Esophagus (tissue), 2 donors: ENCODE data around the gene APLP2. TPM values are rescaled to one million over a fixed set of nuclear protein-coding genes. Genes with fewer than 3 reads are reported as not detected.
"Not testable (repeated sequence)": the region's sequence is repeated elsewhere in the genome, so short reads cannot be mapped to it uniquely, and the experiment has no call there.

Experiments used
- H3K27ac ChIP-seq, 2 donors: one replicate each; pipeline ENCODE4 v1.5.1; 2013; ENCODE audit warnings: low read depth in 2 of 2, mild to moderate bottlenecking in 2 of 2, inconsistent platforms in 1 of 2, low read length in 1 of 2, moderate library complexity in 1 of 2
- H3K27me3 ChIP-seq, 2 donors: one replicate each; pipeline ENCODE4 v1.6.1; 2013; ENCODE audit warnings: low read length in 2 of 2, control low read depth in 1 of 2, mild to moderate bottlenecking in 1 of 2; ENCODE audit not compliant: insufficient read depth in 2 of 2, control insufficient read depth in 1 of 2
- H3K36me3 ChIP-seq, 2 donors: one replicate each; pipeline ENCODE4 v1.6.1; 2013; ENCODE audit warnings: low read length in 1 of 2; ENCODE audit not compliant: control insufficient read depth in 2 of 2, insufficient read depth in 2 of 2
- H3K4me1 ChIP-seq, 2 donors: one replicate each; pipeline ENCODE4 v1.6.1; 2013; ENCODE audit warnings: low read length in 1 of 2; ENCODE audit not compliant: control insufficient read depth in 2 of 2, insufficient read depth in 2 of 2
- H3K4me3 ChIP-seq, 2 donors: one replicate each; pipeline ENCODE4 v1.5.1; 2013; ENCODE audit warnings: low read length in 2 of 2, mild to moderate bottlenecking in 2 of 2, low read depth in 1 of 2, moderate library complexity in 1 of 2
- H3K9me3 ChIP-seq, 2 donors: one replicate each; pipeline ENCODE4 v1.6.1; 2013; ENCODE audit warnings: mild to moderate bottlenecking in 2 of 2, low read depth in 1 of 2, low read length in 1 of 2, moderate library complexity in 1 of 2; ENCODE audit not compliant: control insufficient read depth in 2 of 2, insufficient read depth in 1 of 2
- WGBS, 2 donors: extraction: QIAGEN DNeasy Blood & Tissue Kit; methylation state at CpG; one replicate each; pipeline ENCODE4 v1.1.7; 2013; 5-methylcytosine and 5-hydroxymethylcytosine counted together
- polyA plus RNA-seq, 2 donors: library from polyadenylated mRNA; stranded (reverse); fragments of 200-250 nt; gene quantifications; one replicate each; pipeline ENCODE4 v1.2.3, GENCODE V29; 2013
- donor health status: healthy with polysubstance abuse.
- donor health status: Bipolar disorder and iron deficiency.

The APLP2 gene
- polyA plus RNA-seq, 2 donors: 48.9 to 80.5 TPM

- not testable (repeated sequence) for H3K4me1 ChIP-seq, H3K4me3 ChIP-seq, H3K27me3 ChIP-seq, H3K27ac ChIP-seq, H3K9me3 ChIP-seq
- 91 to 95% methylated on average over 4 of the region's 4 CpGs for WGBS, 2 donors
- H3K36me3 ChIP-seq: peaks cover 5 to 12% of the 10 kb centered on the region in 2 donors
Observed at GRCh38 chr11:130108671-130109070, 39.0 kb downstream of the APLP2 start.

GRCh38 chr11:130109386-130109785 is 39.7 kb downstream of the APLP2 start:
- Histone ChIP-seq H3K27ac (no peak overlapping the region), H3K9me3 (no peaks in the 10 kb centered on the region), H3K27me3 (no peaks in the 10 kb centered on the region), H3K36me3 (peaks cover 5 to 12% of the 10 kb centered on the region in 2 donors), H3K4me3 (no peak overlapping the region), H3K4me1 (no peaks in the 10 kb centered on the region)
- WGBS, 2 donors: 91 to 93% methylated on average over 2 of the region's 2 CpGs

GRCh38 chr11:130110339-130111108 is 40.8 kb downstream of the APLP2 start:
- WGBS, 2 donors: 91 to 95% methylated on average over 7 of the region's 7 CpGs
- no peaks in the 10 kb centered on the region for H3K4me1 ChIP-seq
- no peak overlapping the region for H3K27ac ChIP-seq
- no peak overlapping the region for H3K4me3 ChIP-seq
- no peaks in the 10 kb centered on the region for H3K9me3 ChIP-seq
- H3K36me3 ChIP-seq: peaks cover 5 to 12% of the 10 kb centered on the region in 2 donors
- no peaks in the 10 kb centered on the region for H3K27me3 ChIP-seq

GRCh38 chr11:130112071-130112830 is 42.6 kb downstream of the APLP2 start:
- Histone ChIP-seq H3K36me3 (peaks cover 5 to 12% of the 10 kb centered on the region in 2 donors), H3K9me3 (no peaks in the 10 kb centered on the region), H3K4me3 (no peak overlapping the region), H3K27me3 (no peaks in the 10 kb centered on the region), H3K27ac (no peak overlapping the region), H3K4me1 (no peaks in the 10 kb centered on the region)
- WGBS, 2 donors: 92 to 95% methylated on average over 10 of the region's 10 CpGs

DNA sequence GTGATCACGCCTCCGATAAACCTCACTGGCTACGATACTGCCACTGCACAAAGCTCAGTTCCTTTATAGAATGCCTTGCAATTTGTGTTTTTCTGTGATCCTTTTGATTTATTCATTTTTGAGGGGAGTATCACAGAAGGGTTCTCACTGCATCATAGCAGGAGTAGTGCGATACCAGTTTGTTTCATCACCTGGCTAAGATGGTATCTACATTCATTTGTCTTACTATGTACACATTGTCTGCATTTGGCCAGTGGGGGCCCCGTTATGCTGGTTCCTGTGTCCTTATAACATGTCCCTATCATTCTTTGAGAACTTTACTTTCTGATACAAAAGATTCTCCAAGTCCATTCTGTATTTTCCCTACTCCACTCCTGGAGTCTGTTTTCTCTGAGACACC is 44.6 kb downstream of the APLP2 start:
- Histone ChIP-seq H3K36me3 (peaks cover 5 to 12% of the 10 kb centered on the region in 2 donors), H3K4me3 (no peak overlapping the region), H3K9me3 (no peaks in the 10 kb centered on the region), H3K27me3 (no peaks in the 10 kb centered on the region), H3K4me1 (peaks cover 0 to 3% of the 10 kb centered on the region in 2 donors), H3K27ac (no peak overlapping the region)
- 85 to 92% methylated on average over 5 of the region's 5 CpGs for WGBS, 2 donors

DNA sequence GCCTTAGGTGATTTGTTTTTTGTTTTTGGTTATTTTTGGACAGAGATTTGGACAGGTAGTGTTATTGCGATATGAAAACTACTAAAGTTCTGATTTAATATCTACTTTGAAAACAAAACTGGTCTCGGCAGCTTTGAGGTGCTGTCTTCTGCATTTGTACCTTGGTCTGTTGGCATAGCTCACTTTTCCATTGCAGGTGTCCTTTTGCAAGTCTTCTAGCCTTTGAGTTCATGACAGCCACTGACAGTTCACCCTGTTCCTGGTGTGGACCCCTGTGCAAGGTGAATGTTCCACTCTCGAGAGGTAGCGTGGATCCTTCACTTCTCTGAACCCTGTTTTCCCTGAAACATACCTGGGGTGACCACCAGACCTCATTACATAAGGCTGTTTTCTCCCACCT is 45.0 kb downstream of the APLP2 start:
- 81 to 92% methylated on average over 4 of the region's 4 CpGs for WGBS, 2 donors
- no peak overlapping the region for H3K27ac ChIP-seq
- H3K36me3 ChIP-seq: peaks cover 5 to 12% of the 10 kb centered on the region in 2 donors
- H3K4me3 ChIP-seq: no peak overlapping the region
- no peaks in the 10 kb centered on the region for H3K27me3 ChIP-seq
- no peaks in the 10 kb centered on the region for H3K9me3 ChIP-seq
- H3K4me1 ChIP-seq: peaks cover 0 to 3% of the 10 kb centered on the region in 2 donors

DNA sequence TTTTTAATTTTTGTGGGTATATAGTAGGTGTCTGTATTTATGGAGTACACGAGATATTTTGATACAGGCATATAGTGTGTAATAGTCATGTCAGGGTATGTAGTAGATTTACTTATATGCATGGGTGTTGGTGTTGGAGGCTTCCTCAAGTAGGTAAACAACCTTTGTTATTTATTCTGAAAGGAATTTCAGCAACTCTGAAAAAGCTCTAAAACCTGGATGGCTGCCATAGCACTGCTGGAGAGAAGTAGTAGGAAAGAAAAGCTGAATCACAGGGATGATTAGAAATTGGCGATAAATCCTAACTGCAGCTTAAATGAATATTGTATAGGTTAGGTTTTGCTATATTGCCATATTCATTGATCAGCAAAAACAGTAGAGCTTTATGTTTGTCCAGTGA is 45.5 kb downstream of the APLP2 start:
- Histone ChIP-seq H3K9me3 (no peaks in the 10 kb centered on the region), H3K27ac (no peak overlapping the region), H3K36me3 (peaks cover 5 to 12% of the 10 kb centered on the region in 2 donors), H3K4me3 (no peak overlapping the region), H3K4me1 (peaks cover 0 to 3% of the 10 kb centered on the region in 2 donors), H3K27me3 (no peaks in the 10 kb centered on the region)
- 56 to 58% methylated on average over 2 of the region's 2 CpGs for WGBS, 2 donors

GRCh38 chr11:130118165-130118564 is 48.5 kb downstream of the APLP2 start:
- Histone ChIP-seq H3K4me1 (peaks cover 0 to 3% of the 10 kb centered on the region in 2 donors), H3K36me3 (peaks cover 3 to 4% of the 10 kb centered on the region in 2 donors), H3K4me3 (no peak overlapping the region), H3K27me3 (no peaks in the 10 kb centered on the region), H3K9me3 (no peaks in the 10 kb centered on the region), H3K27ac (no peak overlapping the region)
- 68 to 88% methylated on average over 2 of the region's 2 CpGs for WGBS, 2 donors

DNA sequence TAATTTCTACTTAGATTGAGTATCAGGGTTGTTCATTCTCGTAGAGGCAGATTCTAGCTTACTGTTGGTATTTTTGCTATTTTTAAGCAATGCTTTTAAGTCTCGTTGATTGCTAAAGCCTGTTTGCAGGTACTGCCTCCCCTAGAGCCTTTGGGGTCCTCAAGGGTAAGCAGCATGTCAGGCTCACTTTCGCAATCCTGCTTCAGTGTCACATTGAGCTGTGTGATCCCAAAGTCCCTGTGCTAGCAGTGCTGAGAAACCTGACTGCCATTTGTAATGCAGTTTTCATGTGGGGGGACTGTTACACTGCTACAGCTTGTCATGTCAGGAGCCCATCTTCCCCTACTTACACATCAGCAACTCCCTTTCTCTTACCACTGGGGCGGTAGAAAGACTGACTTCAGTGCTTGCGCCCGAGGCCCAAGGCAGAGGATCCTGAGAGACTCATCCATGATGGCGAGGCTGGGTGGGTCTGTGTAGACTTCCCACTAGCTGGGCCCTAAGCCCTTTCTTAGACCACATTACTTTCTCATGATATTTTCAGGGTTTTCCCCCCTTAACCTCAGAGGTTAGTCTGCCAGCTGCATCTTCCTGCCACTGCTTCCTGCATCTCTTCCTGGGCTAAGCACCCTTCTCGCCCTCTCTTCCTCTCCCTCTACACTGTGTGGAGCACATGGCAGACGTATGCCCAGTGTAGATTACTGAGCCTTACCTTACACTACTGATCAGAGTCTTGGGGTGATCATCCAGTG is 49.1 kb downstream of the APLP2 start:
- H3K9me3 ChIP-seq: no peaks in the 10 kb centered on the region
- H3K27me3 ChIP-seq: no peaks in the 10 kb centered on the region
- peaks cover 4 to 10% of the 10 kb centered on the region in 2 donors for H3K36me3 ChIP-seq
- H3K27ac ChIP-seq: no peak overlapping the region
- 85 to 87% methylated on average over 9 of the region's 9 CpGs for WGBS, 2 donors
- no peak overlapping the region for H3K4me3 ChIP-seq
- H3K4me1 ChIP-seq: peaks cover 0 to 7% of the 10 kb centered on the region in 2 donors
